ENCODE measurements around the gene KRT82.

GRCh38 chr12:52423661-52424500 lies 17.7 kb upstream of the KRT82 start:
- TF ChIP-seq CTCF (IDR thresholded peaks at IDR 0.05) (no peak), POLR2A (IDR thresholded peaks at IDR 0.05) (no peak)

Data from lower leg skin (tissue), 3 donors.